Prostate gland (tissue), 2 donors: ENCODE results near the gene PLCB4. TPM values are rescaled to one million over a fixed set of nuclear protein-coding genes. Genes with fewer than 3 reads are reported as not detected.

Experiments
- DNase-seq: peaks from one replicate; pipeline ENCODE4 v3.0.0-alpha.2; 2019; ENCODE audit warnings: low spot score
- H3K27ac ChIP-seq, 2 donors: fragments of 200-600 bp; sonication (generic); 2 replicates each; pipeline ENCODE4 v1.5.1; 2017 to 2019
- H3K27me3 ChIP-seq: fragments of 200-600 bp; sonication (generic); replicated peaks from 2 replicates; pipeline ENCODE4 v1.5.1; 2019; ENCODE audit not compliant: insufficient read depth
- H3K36me3 ChIP-seq, 2 donors: fragments of 200-600 bp; sonication (generic); 1 replicate in 1 of 2; 2 replicates in 1 of 2; pipeline versions ENCODE4 v1.5.1 to v1.8.1; 2017 to 2019
- H3K4me1 ChIP-seq: fragments of 200-600 bp; sonication (generic); replicated peaks from 2 replicates; pipeline ENCODE4 v1.5.1; 2019
- H3K4me3 ChIP-seq, 2 donors: fragments of 200-600 bp; sonication (generic); 2 replicates each; pipeline ENCODE4 v1.5.1; 2017 to 2019
- H3K9me3 ChIP-seq: fragments of 200-600 bp; sonication (generic); 2 replicates; pipeline ENCODE4 v1.5.1; 2017
- POLR2A ChIP-seq: fragments of 450-650 bp; IDR thresholded peaks from one replicate; pipeline ENCODE4 v1.6.1; 2016; ENCODE audit warnings: antibody characterized with exemption, mild to moderate bottlenecking
- POLR2AphosphoS5 ChIP-seq: sonication (generic); formaldehyde crosslinking; IDR thresholded peaks from one replicate; pipeline ENCODE4 v1.6.1; 2017; ENCODE audit warnings: antibody characterized with exemption
- WGBS: methylation state at CpG from one replicate; pipeline ENCODE4 v1.1.5; 2018; 5-methylcytosine and 5-hydroxymethylcytosine counted together
- intact Hi-C: fragments of 100-400 bp; cut with DNase I; formaldehyde crosslinking; loops from one replicate; pipeline ENCODE4 v1.14.2; 2022
- total RNA-seq, 2 donors: library from RNA; depleted of rRNA; stranded (reverse); fragments of >200 nt; gene quantifications; one replicate each; pipeline ENCODE4 v1.1.0, GENCODE V29; 2016
- TF ChIP-seq, protein P1 (sequence below), 4 experiments: fragments of 200-600 bp in 2 of 4; fragments of 450-650 bp in 2 of 4; sonication (generic) in 2 of 4; IDR thresholded peaks; 1 replicate in 3 of 4; 2 replicates in 1 of 4; pipeline ENCODE4 v1.5.1; 2016 to 2019; ENCODE audit warnings: antibody characterized with exemption in 4 of 4, mild to moderate bottlenecking in 2 of 4, moderate library complexity in 2 of 4

Gene PLCB4
- total RNA-seq, 2 donors from 2014 or later, result 9.1 to 11.6 TPM

GRCh38 chr20:9054176-9054575 is 14.7 kb upstream of the PLCB4 start:
- Histone ChIP-seq H3K4me3 (no peak overlapping the region), H3K9me3 (no peaks in the 10 kb centered on the region), H3K27ac (no peak overlapping the region), H3K4me1 (no peaks in the 10 kb centered on the region), H3K27me3 (no peaks in the 10 kb centered on the region), H3K36me3 (no peaks in the 10 kb centered on the region)
- no peak for DNase-seq
- TF ChIP-seq POLR2A, result no peak
- TF ChIP-seq, protein P1, sequence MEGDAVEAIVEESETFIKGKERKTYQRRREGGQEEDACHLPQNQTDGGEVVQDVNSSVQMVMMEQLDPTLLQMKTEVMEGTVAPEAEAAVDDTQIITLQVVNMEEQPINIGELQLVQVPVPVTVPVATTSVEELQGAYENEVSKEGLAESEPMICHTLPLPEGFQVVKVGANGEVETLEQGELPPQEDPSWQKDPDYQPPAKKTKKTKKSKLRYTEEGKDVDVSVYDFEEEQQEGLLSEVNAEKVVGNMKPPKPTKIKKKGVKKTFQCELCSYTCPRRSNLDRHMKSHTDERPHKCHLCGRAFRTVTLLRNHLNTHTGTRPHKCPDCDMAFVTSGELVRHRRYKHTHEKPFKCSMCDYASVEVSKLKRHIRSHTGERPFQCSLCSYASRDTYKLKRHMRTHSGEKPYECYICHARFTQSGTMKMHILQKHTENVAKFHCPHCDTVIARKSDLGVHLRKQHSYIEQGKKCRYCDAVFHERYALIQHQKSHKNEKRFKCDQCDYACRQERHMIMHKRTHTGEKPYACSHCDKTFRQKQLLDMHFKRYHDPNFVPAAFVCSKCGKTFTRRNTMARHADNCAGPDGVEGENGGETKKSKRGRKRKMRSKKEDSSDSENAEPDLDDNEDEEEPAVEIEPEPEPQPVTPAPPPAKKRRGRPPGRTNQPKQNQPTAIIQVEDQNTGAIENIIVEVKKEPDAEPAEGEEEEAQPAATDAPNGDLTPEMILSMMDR (IDR thresholded peaks at IDR 0.05), result no peak
- TF ChIP-seq POLR2AphosphoS5, result no peak
- intact Hi-C loops, result no loop called here
- WGBS, result 69% methylated on average over 3 of the region's 3 CpGs

DNA sequence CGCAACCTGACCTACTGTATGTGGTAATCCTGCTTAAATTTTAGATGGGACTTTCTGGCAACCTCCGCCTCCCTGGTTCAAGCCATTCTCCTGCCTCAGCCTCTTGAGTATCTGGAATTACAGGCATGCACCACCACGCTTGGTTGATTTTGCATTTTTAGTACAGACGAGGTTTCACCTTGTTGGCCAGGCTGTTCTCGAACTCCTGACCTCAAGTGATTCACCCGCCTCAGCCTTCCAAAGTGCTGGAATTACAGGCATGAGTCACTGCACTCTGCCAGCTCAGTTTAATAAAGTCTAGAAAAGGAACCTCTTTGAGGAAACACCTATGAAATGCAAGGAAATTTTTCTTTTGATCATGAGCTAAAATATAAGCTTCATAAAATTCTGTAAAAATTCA is 9.0 kb upstream of the PLCB4 start:
- Histone ChIP-seq H3K36me3 (no peaks in the 10 kb centered on the region), H3K9me3 (no peaks in the 10 kb centered on the region), H3K4me3 (no peak overlapping the region), H3K27ac (no peak overlapping the region), H3K4me1 (no peaks in the 10 kb centered on the region), H3K27me3 (no peaks in the 10 kb centered on the region)
- WGBS, result 84% methylated on average over 6 of the region's 6 CpGs
- no peak for DNase-seq
- intact Hi-C loops, result no loop called here
- TF ChIP-seq, protein P1 (IDR thresholded peaks at IDR 0.05), result no peak
- no peak for TF ChIP-seq POLR2AphosphoS5
- TF ChIP-seq POLR2A, result no peak

DNA sequence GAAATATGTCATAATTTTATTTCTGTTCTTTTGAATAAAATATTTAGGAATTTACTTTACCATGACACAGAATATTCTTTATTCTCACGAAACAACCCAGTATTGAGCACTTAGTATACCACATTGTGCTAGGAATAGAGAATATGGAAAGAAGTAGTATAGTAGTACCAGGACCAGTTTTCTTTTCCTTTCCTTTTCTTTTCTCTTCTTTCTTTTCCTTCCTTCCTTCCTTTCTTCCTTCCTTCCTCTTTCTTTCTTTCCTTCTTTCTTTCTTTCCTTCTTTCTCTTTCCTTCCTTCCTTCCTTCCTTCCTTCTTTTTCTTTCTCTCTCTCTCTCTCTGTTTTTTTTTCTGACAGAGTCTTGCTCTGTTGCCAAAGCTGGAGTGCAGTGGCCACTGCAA is 7.5 kb upstream of the PLCB4 start:
- intact Hi-C loops, result no loop called here
- no peak for DNase-seq
- 98% methylated on average over 1 of the region's 1 CpG for WGBS
- TF ChIP-seq, protein P1 (IDR thresholded peaks at IDR 0.05), result no peak
- TF ChIP-seq POLR2A (no peak), POLR2AphosphoS5 (no peak)
- Histone ChIP-seq H3K9me3 (no peaks in the 10 kb centered on the region), H3K4me3 (no peak overlapping the region), H3K27ac (no peak overlapping the region), H3K27me3 (no peaks in the 10 kb centered on the region), H3K36me3 (no peaks in the 10 kb centered on the region), H3K4me1 (no peaks in the 10 kb centered on the region)

- Histone ChIP-seq H3K27ac (no peak overlapping the region), H3K9me3 (no peaks in the 10 kb centered on the region), H3K36me3 (no peaks in the 10 kb centered on the region), H3K27me3 (no peaks in the 10 kb centered on the region), H3K4me3 (no peak overlapping the region), H3K4me1 (no peaks in the 10 kb centered on the region)
- intact Hi-C loops, result no loop called here
- WGBS, result 42% methylated on average over 2 of the region's 2 CpGs
- DNase-seq, result no peak
- TF ChIP-seq, protein P1 (IDR thresholded peaks at IDR 0.05), result no peak
- TF ChIP-seq POLR2A (no peak), POLR2AphosphoS5 (no peak)
Measured at GRCh38 chr20:9062066-9062465, 6.8 kb upstream of the PLCB4 start.

DNA sequence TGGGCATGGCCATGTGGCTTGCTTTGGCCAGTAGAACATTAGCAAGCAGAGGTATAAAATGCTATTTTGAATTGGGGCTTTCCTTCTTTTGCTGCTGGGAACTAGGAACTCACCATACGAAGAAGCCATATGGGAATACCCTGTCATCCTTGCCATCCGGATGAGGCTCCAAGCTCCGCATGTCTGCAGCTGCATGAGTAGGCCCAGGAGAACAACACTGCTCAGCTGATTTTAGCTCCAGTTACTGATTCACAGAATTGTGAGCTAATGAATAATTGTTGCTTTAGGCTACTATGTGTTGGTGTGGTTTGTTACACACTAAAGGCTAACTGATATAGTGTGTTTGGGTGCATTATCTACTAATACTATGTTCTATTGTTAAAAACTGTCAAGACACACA is 2.7 kb upstream of the PLCB4 start:
- intact Hi-C loops, result loop anchor here (5.0 kb wide), 2 partner anchors 119 to 296 kb away; no protein-coding TSS in a partner anchor
- DNase-seq, result no peak

More for the DNA sequence above, 2.7 kb upstream of the PLCB4 start:
- no peaks in the 10 kb centered on the region for H3K27me3 ChIP-seq
- H3K4me3 ChIP-seq, result no peak overlapping the region
- WGBS, result 97% methylated on average over 3 of the region's 3 CpGs
- H3K4me1 ChIP-seq, result no peaks in the 10 kb centered on the region
- no peaks in the 10 kb centered on the region for H3K36me3 ChIP-seq
- H3K9me3 ChIP-seq, result no peaks in the 10 kb centered on the region
- H3K27ac ChIP-seq, result no peak overlapping the region
- TF ChIP-seq POLR2A (no peak), POLR2AphosphoS5 (no peak)
- TF ChIP-seq, protein P1 (IDR thresholded peaks at IDR 0.05), result no peak
